Upper lobe of left lung (tissue), 6 donors: ENCODE data around the gene SMURF2. TPM values are rescaled to one million over a fixed set of nuclear protein-coding genes. Genes with fewer than 3 reads are reported as not detected.

Experiments used
- ATAC-seq, 2 donors: fragments of 200-7000 bp; cut with Tn5 transposase; one replicate each; pipeline ENCODE4 v1.9.1; 2022; ENCODE audit warnings: mild to moderate bottlenecking in 2 of 2, moderate library complexity in 2 of 2; ENCODE audit not compliant: low FRiP score in 2 of 2
- DNase-seq, 2 donors: peaks; one replicate each; pipeline ENCODE4 v3.0.0-alpha.2; 2019 to 2020
- H3K27ac ChIP-seq, 4 donors: fragments of 200-600 bp; sonication (generic); one replicate each; pipeline ENCODE4 v1.5.1; 2016 to 2019
- H3K27me3 ChIP-seq, 4 donors: fragments of 200-600 bp; sonication (generic); one replicate each; pipeline ENCODE4 v1.5.1; 2017 to 2019
- H3K36me3 ChIP-seq, 4 donors: fragments of 200-600 bp; sonication (generic); one replicate each; pipeline ENCODE4 v1.5.1; 2016 to 2019
- H3K4me1 ChIP-seq, 4 donors: fragments of 200-600 bp; sonication (generic); one replicate each; pipeline ENCODE4 v1.5.1; 2018 to 2019
- H3K4me3 ChIP-seq, 4 donors: fragments of 200-600 bp; sonication (generic); one replicate each; pipeline ENCODE4 v1.5.1; 2017 to 2019; ENCODE audit warnings: mild to moderate bottlenecking in 2 of 4, moderate library complexity in 1 of 4
- H3K9me3 ChIP-seq, 4 donors: fragments of 200-600 bp; sonication (generic); one replicate each; pipeline ENCODE4 v1.5.1; 2018 to 2019
- CTCF ChIP-seq, 6 experiments: fragments of 450-650 bp in 4 of 6; fragments of 200-600 bp in 2 of 6; sonication (generic) in 2 of 6; IDR thresholded peaks; one replicate each; pipeline ENCODE4 v1.5.1; 2016 to 2019; ENCODE audit warnings: antibody characterized with exemption in 6 of 6
- EP300 ChIP-seq, 4 donors: sonication (generic); formaldehyde crosslinking; IDR thresholded peaks; one replicate each; pipeline ENCODE4 v1.5.1; 2017; ENCODE audit warnings: antibody characterized with exemption in 4 of 4, control low read depth in 2 of 4
- POLR2A ChIP-seq, 4 donors: fragments of 450-650 bp; IDR thresholded peaks; one replicate each; pipeline ENCODE4 v1.5.1; 2016 to 2017; ENCODE audit warnings: antibody characterized with exemption in 4 of 4, mild to moderate bottlenecking in 2 of 4
- POLR2AphosphoS5 ChIP-seq, 2 donors: sonication (generic); formaldehyde crosslinking; IDR thresholded peaks; one replicate each; pipeline ENCODE4 v1.5.1; 2017; ENCODE audit warnings: antibody characterized with exemption in 2 of 2
- WGBS, 2 donors: methylation state at CpG; one replicate each; pipeline ENCODE4 v1.1.5; 2017 to 2018; 5-methylcytosine and 5-hydroxymethylcytosine counted together
- total RNA-seq, 6 donors: library from RNA; depleted of rRNA in 4 of 6; stranded (reverse); fragments of >200 nt in 4 of 6; gene quantifications; one replicate each; pipeline versions ENCODE4 v1.1.0 to v1.2.1, GENCODE V29; 2016 to 2021
- donor health status: DM: no; HTN: no; CAD: no; lungs with moderate emphysema.
- donor health status: DM: no; HTN: yes; CAD: no; lungs with severe emphysema.

SMURF2 gene
- total RNA-seq, 6 donors from 2014 or later, result 24.1 to 58.2 (median 34.9) TPM

DNA sequence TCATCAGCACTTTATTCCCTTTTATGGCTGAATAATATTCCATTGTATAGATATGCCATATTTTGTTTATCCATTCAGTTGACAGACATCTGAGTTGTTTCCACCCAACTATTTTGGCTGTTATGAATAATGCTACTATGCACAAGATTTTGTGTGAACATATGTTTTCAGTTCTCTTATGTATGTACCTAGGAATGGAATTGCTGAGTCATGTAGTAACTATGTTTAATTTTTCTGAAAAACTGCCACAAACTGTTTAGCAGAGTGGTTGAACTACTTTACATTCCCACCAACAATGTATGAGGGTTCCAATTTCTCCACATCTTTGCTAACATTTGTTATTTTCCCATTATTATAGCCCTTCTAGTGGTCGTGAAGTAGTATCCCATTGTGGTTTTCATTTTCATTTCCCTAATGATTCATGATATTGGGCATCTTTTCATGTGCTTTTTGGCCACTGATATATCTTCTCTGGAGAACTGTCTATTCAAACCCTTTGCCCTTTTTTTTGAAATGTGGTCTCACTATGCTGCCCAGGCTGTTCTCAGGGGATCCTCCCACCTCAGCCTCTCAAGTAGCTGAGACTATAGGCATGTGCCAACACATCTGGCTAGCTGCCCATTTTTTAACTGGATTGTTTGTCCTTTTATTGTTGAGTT, 26.3 kb downstream of the SMURF2 start:
- WGBS, 2 donors, result 35 to 40% methylated on average over 1 of the region's 1 CpG
- H3K27ac ChIP-seq, result peak overlapping the region in 2 of 4 donors; percentile 11 to 22
- no peak overlapping the region for H3K4me3 ChIP-seq
- no peak for DNase-seq
- ATAC-seq, result peak in 1 of 2 donors; percentile 31
- no peaks in the 10 kb centered on the region for H3K27me3 ChIP-seq
- H3K9me3 ChIP-seq, result no peaks in the 10 kb centered on the region
- no peak for TF ChIP-seq CTCF (IDR thresholded peaks at IDR 0.05)
- TF ChIP-seq EP300 (IDR thresholded peaks at IDR 0.05), result no peak
- no peak for TF ChIP-seq POLR2A (IDR thresholded peaks at IDR 0.05)
- H3K36me3 ChIP-seq, result peaks cover 0 to 7% (median 0%) of the 10 kb centered on the region in 4 donors
- H3K4me1 ChIP-seq, result peaks cover 24 to 63% (median 36%) of the 10 kb centered on the region in 4 donors

- no peak for ATAC-seq
- no peaks in the 10 kb centered on the region for H3K27me3 ChIP-seq
- peaks cover 34 to 74% (median 44%) of the 10 kb centered on the region in 4 donors for H3K4me1 ChIP-seq
- DNase-seq, result no peak
- TF ChIP-seq EP300 (IDR thresholded peaks at IDR 0.05) (no peak), POLR2AphosphoS5 (IDR thresholded peaks at IDR 0.05) (no peak), CTCF (IDR thresholded peaks at IDR 0.05) (no peak), POLR2A (IDR thresholded peaks at IDR 0.05) (no peak)
- H3K27ac ChIP-seq, result no peak overlapping the region
- 93 to 100% methylated on average over 1 of the region's 1 CpG for WGBS, 2 donors
- no peak overlapping the region for H3K4me3 ChIP-seq
- H3K9me3 ChIP-seq, result no peaks in the 10 kb centered on the region
- H3K36me3 ChIP-seq, result peaks cover 0 to 6% (median 0%) of the 10 kb centered on the region in 4 donors
Observed at GRCh38 chr17:64634218-64634617, 27.9 kb downstream of the SMURF2 start.

- H3K4me1 ChIP-seq, result peaks cover 42 to 77% (median 48%) of the 10 kb centered on the region in 4 donors
- DNase-seq, result no peak
Observed at GRCh38 chr17:64632606-64633005, 29.5 kb downstream of the SMURF2 start.

DNA sequence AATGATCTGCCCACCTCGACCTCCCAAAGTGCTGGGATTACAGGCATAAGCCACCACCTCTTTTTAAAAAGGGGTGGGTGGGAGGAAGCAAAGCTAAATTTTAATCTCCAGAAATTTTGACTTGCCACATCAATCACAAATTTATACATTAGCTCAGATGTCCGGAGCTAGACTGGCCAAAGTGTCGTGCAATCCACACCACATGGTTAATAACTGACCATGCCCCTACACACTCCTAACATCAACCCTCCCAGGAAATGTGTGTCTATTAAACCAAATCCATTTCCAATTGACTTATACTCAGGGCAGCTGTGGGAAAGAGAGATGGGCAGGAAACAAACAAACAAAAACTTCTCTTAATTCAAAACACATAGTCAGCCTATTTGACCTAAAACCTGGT, 29.9 kb downstream of the SMURF2 start:
- WGBS, 2 donors, result 39 to 70% methylated on average over 3 of the region's 3 CpGs
- H3K4me1 ChIP-seq, result peaks cover 42 to 81% (median 50%) of the 10 kb centered on the region in 4 donors
- H3K36me3 ChIP-seq, result no peaks in the 10 kb centered on the region
- ATAC-seq (no peak), DNase-seq (no peak)
- no peaks in the 10 kb centered on the region for H3K9me3 ChIP-seq
- TF ChIP-seq POLR2A (IDR thresholded peaks at IDR 0.05) (no peak), EP300 (IDR thresholded peaks at IDR 0.05) (no peak), CTCF (IDR thresholded peaks at IDR 0.05) (no peak), POLR2AphosphoS5 (IDR thresholded peaks at IDR 0.05) (no peak)
- no peaks in the 10 kb centered on the region for H3K27me3 ChIP-seq
- H3K4me3 ChIP-seq, result no peak overlapping the region
- H3K27ac ChIP-seq, result peak overlapping the region in 2 of 4 donors; percentile 2 to 46

More at GRCh38 chr17:64632606-64633005, 29.5 kb downstream of the SMURF2 start:
- H3K36me3 ChIP-seq, result no peaks in the 10 kb centered on the region
- no peak for TF ChIP-seq POLR2AphosphoS5 (IDR thresholded peaks at IDR 0.05)
- TF ChIP-seq POLR2A (IDR thresholded peaks at IDR 0.05), result no peak
- no peak for TF ChIP-seq EP300 (IDR thresholded peaks at IDR 0.05)
- WGBS, 2 donors, result 67% methylated on average over 2 of the region's 2 CpGs
- no peaks in the 10 kb centered on the region for H3K9me3 ChIP-seq
- no peaks in the 10 kb centered on the region for H3K27me3 ChIP-seq
- no peak for ATAC-seq
- H3K27ac ChIP-seq, result peak overlapping the region in 2 of 4 donors; percentile 2 to 46
- H3K4me3 ChIP-seq, result no peak overlapping the region

- DNase-seq, result peak in 1 of 2 donors; percentile 36
- TF ChIP-seq CTCF (IDR thresholded peaks at IDR 0.05) (no peak), POLR2A (IDR thresholded peaks at IDR 0.05) (no peak), POLR2AphosphoS5 (IDR thresholded peaks at IDR 0.05) (no peak), EP300 (IDR thresholded peaks at IDR 0.05) (no peak)
- Histone ChIP-seq H3K4me3 (no peak overlapping the region), H3K4me1 (peaks cover 41 to 82% (median 45%) of the 10 kb centered on the region in 4 donors), H3K27ac (peak overlapping the region in 2 of 4 donors; percentile 37 to 40), H3K27me3 (no peaks in the 10 kb centered on the region), H3K36me3 (no peaks in the 10 kb centered on the region), H3K9me3 (no peaks in the 10 kb centered on the region)
- WGBS, 2 donors, result 78 to 85% methylated on average over 6 of the region's 6 CpGs
- no peak for ATAC-seq
Observed at GRCh38 chr17:64630309-64631223, 31.5 kb downstream of the SMURF2 start.
